H1 (cell line): ENCODE results near the gene TAX1BP3. TPM values are rescaled to one million over a fixed set of nuclear protein-coding genes. Genes with fewer than 3 reads are reported as not detected.

Experiments
- CTCF ChIA-PET: fragments of 300-600 bp; sonication (Branson Sonifier 250); formaldehyde crosslinking; loops from one replicate; lab custom pipeline; 2021; ENCODE audit not compliant: partially characterized antibody; lab: Charles Lee
- POLR2A ChIA-PET: fragments of 300-600 bp; sonication (Branson Sonifier 250); formaldehyde crosslinking; loops from one replicate; lab custom pipeline; 2021; ENCODE audit warnings: inconsistent platforms; ENCODE audit not compliant: partially characterized antibody; lab: Charles Lee
- DNase-seq, 2 experiments: peaks; one replicate each; pipeline versions ENCODE4 v3.0.0 to v3.0.0-alpha.2; 2010 to 2022; ENCODE audit warnings: low spot score in 2 of 2, low read depth in 1 of 2, mixed read lengths in 1 of 2
- FAIRE-seq: peaks from 2 replicates; lab custom pipeline; 2011; peaks lifted over from hg19 to GRCh38; lab: Jason Lieb, UNC
- H2AFZ ChIP-seq: 2 replicates; pipeline ENCODE4 v1.8.1; 2012; ENCODE audit warnings: low read length, inconsistent platforms
- H2AK5ac ChIP-seq: 2 replicates; pipeline ENCODE4 v1.6.1; 2013; ENCODE audit warnings: low read depth, low read length
- H2BK120ac ChIP-seq: replicated peaks from 2 replicates; pipeline ENCODE3; 2013; ENCODE audit warnings: low read depth, low read length, inconsistent platforms
- H2BK12ac ChIP-seq: 2 replicates; pipeline ENCODE4 v1.6.1; 2013; ENCODE audit warnings: low read depth, low read length
- H2BK15ac ChIP-seq: 2 replicates; pipeline ENCODE4 v1.6.1; 2013; ENCODE audit warnings: low read length
- H2BK20ac ChIP-seq: 2 replicates; pipeline ENCODE4 v1.6.1; 2013; ENCODE audit warnings: low read length
- H2BK5ac ChIP-seq: 2 replicates; pipeline ENCODE4 v1.6.1; 2013; ENCODE audit warnings: low read depth, low read length
- H3K14ac ChIP-seq: 2 replicates; pipeline ENCODE4 v1.6.1; 2013; ENCODE audit warnings: inconsistent platforms; ENCODE audit not compliant: insufficient read length
- H3K18ac ChIP-seq: 2 replicates; pipeline ENCODE4 v1.6.1; 2013; ENCODE audit warnings: low read length; ENCODE audit errors: extremely low read depth
- H3K23ac ChIP-seq: 2 replicates; pipeline ENCODE4 v1.6.1; 2013; ENCODE audit warnings: inconsistent platforms; ENCODE audit not compliant: insufficient read length
- H3K23me2 ChIP-seq: 2 replicates; pipeline ENCODE4 v1.6.1; 2013; ENCODE audit warnings: low read depth, low read length
- H3K27ac ChIP-seq: 2 replicates; pipeline ENCODE4 v1.6.1; 2011; ENCODE audit warnings: low read depth, low read length, inconsistent platforms
- H3K27me3 ChIP-seq, 4 experiments: replicated peaks in 1 of 4; 1 replicate in 1 of 4; 2 replicates in 3 of 4; pipeline versions ENCODE4 v1.6.1 to v1.8.1; 2011 to 2013; ENCODE audit warnings: low read length in 3 of 4, mild to moderate bottlenecking in 3 of 4, inconsistent platforms in 2 of 4, mixed read lengths in 2 of 4, moderate library complexity in 1 of 4; ENCODE audit not compliant: control insufficient read depth in 3 of 4, insufficient read depth in 3 of 4; ENCODE audit errors: extremely low read depth in 1 of 4
- H3K36me3 ChIP-seq, 4 experiments: 2 replicates each; pipeline versions ENCODE4 v1.6.1 to v1.8.1; 2011 to 2013; ENCODE audit warnings: mild to moderate bottlenecking in 4 of 4, low read length in 3 of 4, moderate library complexity in 2 of 4, control low read depth in 1 of 4, inconsistent platforms in 1 of 4; ENCODE audit not compliant: insufficient read depth in 4 of 4, control insufficient read depth in 2 of 4
- H3K4ac ChIP-seq: replicated peaks from 2 replicates; pipeline ENCODE3; 2013; ENCODE audit warnings: low read length, low read depth, mixed read lengths, inconsistent platforms; ENCODE audit not compliant: insufficient read length
- H3K4me1 ChIP-seq, 4 experiments: replicated peaks in 1 of 4; 1 replicate in 1 of 4; 2 replicates in 3 of 4; pipeline versions ENCODE4 v1.6.1 to v1.8.1; 2011 to 2013; ENCODE audit warnings: low read length in 3 of 4, inconsistent platforms in 2 of 4, mixed read lengths in 1 of 4; ENCODE audit not compliant: insufficient read depth in 4 of 4, control insufficient read depth in 3 of 4
- H3K4me2 ChIP-seq, 2 experiments: 2 replicates each; pipeline versions ENCODE4 v1.6.1 to v1.8.1; 2011 to 2013; ENCODE audit warnings: low read depth in 2 of 2, low read length in 2 of 2, control low read depth in 1 of 2, inconsistent platforms in 1 of 2, mild to moderate bottlenecking in 1 of 2; ENCODE audit not compliant: insufficient read depth in 1 of 2
- H3K4me3 ChIP-seq, 4 experiments: fragments of 200-600, 300-600 bp in 1 of 4; sonication (generic), shearing (Covaris generic), sonication (Bioruptor Twin) in 1 of 4; 2 replicates each; pipeline versions ENCODE4 v1.5.1 to v1.8.1; 2011 to 2016; ENCODE audit warnings: low read length in 4 of 4, low read depth in 3 of 4, control low read depth in 2 of 4, inconsistent platforms in 2 of 4, mild to moderate bottlenecking in 2 of 4, mixed read lengths in 1 of 4, moderate library complexity in 1 of 4; ENCODE audit not compliant: insufficient read depth in 2 of 4; ENCODE audit errors: extremely low read depth in 1 of 4
- H3K56ac ChIP-seq: replicated peaks from 2 replicates; pipeline ENCODE3; 2013; ENCODE audit warnings: low read depth, mild to moderate bottlenecking, mixed read lengths, low read length, inconsistent platforms; ENCODE audit not compliant: insufficient read length
- H3K79me1 ChIP-seq: 2 replicates; pipeline ENCODE4 v1.6.1; 2013; ENCODE audit warnings: low read depth, low read length, control low read depth
- H3K79me2 ChIP-seq, 2 experiments: 2 replicates each; pipeline versions ENCODE4 v1.6.1 to v1.8.1; 2012 to 2013; ENCODE audit warnings: low read length in 2 of 2, mild to moderate bottlenecking in 2 of 2, inconsistent platforms in 1 of 2; ENCODE audit not compliant: insufficient read depth in 2 of 2, control insufficient read depth in 1 of 2
- H3K9ac ChIP-seq, 4 experiments: replicated peaks in 1 of 4; 1 replicate in 1 of 4; 2 replicates in 3 of 4; pipeline versions ENCODE4 v1.6.1 to v1.8.1; 2011 to 2013; ENCODE audit warnings: low read depth in 3 of 4, low read length in 3 of 4, control low read depth in 2 of 4, mild to moderate bottlenecking in 2 of 4, moderate library complexity in 2 of 4, inconsistent platforms in 1 of 4; ENCODE audit errors: extremely low read depth in 1 of 4
- H3K9me3 ChIP-seq, 2 experiments: 2 replicates each; pipeline versions ENCODE4 v1.6.1 to v1.8.1; 2012 to 2013; ENCODE audit warnings: mild to moderate bottlenecking in 2 of 2, moderate library complexity in 2 of 2, control low read depth in 1 of 2, inconsistent platforms in 1 of 2, low read depth in 1 of 2, low read length in 1 of 2, mixed read lengths in 1 of 2; ENCODE audit not compliant: insufficient read depth in 2 of 2
- H4K20me1 ChIP-seq, 2 experiments: replicated peaks in 1 of 2; 2 replicates each; pipeline versions ENCODE3 to v1.8.1; 2011 to 2013; ENCODE audit warnings: inconsistent platforms in 2 of 2, low read length in 2 of 2, mild to moderate bottlenecking in 1 of 2; ENCODE audit not compliant: insufficient read depth in 2 of 2, control insufficient read depth in 1 of 2
- H4K5ac ChIP-seq: 2 replicates; pipeline ENCODE4 v1.6.1; 2013; ENCODE audit warnings: low read length, low read depth, mixed read lengths, inconsistent platforms; ENCODE audit not compliant: insufficient read length
- H4K8ac ChIP-seq: 2 replicates; pipeline ENCODE4 v1.8.0; 2013; ENCODE audit warnings: mild to moderate bottlenecking, moderate library complexity, low read length, inconsistent platforms; ENCODE audit not compliant: insufficient read depth; ENCODE audit errors: extremely low read depth
- H4K91ac ChIP-seq: replicated peaks from 2 replicates; pipeline ENCODE3; 2013; ENCODE audit warnings: low read length, mixed read lengths, inconsistent platforms; ENCODE audit not compliant: insufficient read length
- ASH2L ChIP-seq: fragments of 200-600, 300-600 bp; sonication (generic); IDR thresholded peaks from one replicate; pipeline ENCODE4 v1.7.1; 2017; ENCODE audit warnings: low read length
- BRCA1 ChIP-seq: IDR thresholded peaks from 2 replicates; pipeline ENCODE4 v1.6.1; 2012; ENCODE audit warnings: low read depth, low read length, improper control_type of control experiment
- CHD2 ChIP-seq: IDR thresholded peaks from 2 replicates; pipeline ENCODE4 v1.6.1; 2012; ENCODE audit warnings: low read length, improper control_type of control experiment
- KDM5A ChIP-seq: fragments of 200-600 bp; IDR thresholded peaks from 2 replicates; pipeline ENCODE4 v1.7.1; 2012; ENCODE audit warnings: mild to moderate bottlenecking, low read length, inconsistent platforms, mixed read lengths
- MAFK ChIP-seq: IDR thresholded peaks from 2 replicates; pipeline ENCODE4 v1.6.1; 2012; ENCODE audit warnings: low read depth, mild to moderate bottlenecking, improper control_type of control experiment, low read length
- NANOG ChIP-seq: IDR thresholded peaks from 2 replicates; pipeline ENCODE4 v1.6.1; 2011; ENCODE audit warnings: low read length, low read depth, mild to moderate bottlenecking, inconsistent platforms; ENCODE audit not compliant: insufficient read depth, poor library complexity, severe bottlenecking
- RAD21 ChIP-seq, 2 experiments: IDR thresholded peaks in 1 of 2; conservative IDR thresholded peaks in 1 of 2; 2 replicates each; pipeline ENCODE4 v1.6.1; 2011; ENCODE audit warnings: low read depth in 2 of 2, low read length in 2 of 2, improper control_type of control experiment in 1 of 2, inconsistent platforms in 1 of 2, mild to moderate bottlenecking in 1 of 2, moderate library complexity in 1 of 2
- RNF2 ChIP-seq: fragments of 200-900, 300-1000 bp; sonication (generic); IDR thresholded peaks from 2 replicates; pipeline ENCODE4 v1.7.1; 2016; ENCODE audit warnings: borderline replicate concordance, low read depth, mild to moderate bottlenecking, antibody characterized with exemption, low read length; ENCODE audit not compliant: poor library complexity, severe bottlenecking; ENCODE audit errors: missing control alignments
- SP4 ChIP-seq: IDR thresholded peaks from 2 replicates; pipeline ENCODE4 v1.6.1; 2012; ENCODE audit warnings: low read length, inconsistent platforms
- TEAD4 ChIP-seq: IDR thresholded peaks from 2 replicates; pipeline ENCODE4 v1.6.1; 2012; ENCODE audit warnings: low read depth, low read length, inconsistent platforms, mixed read lengths
- WGBS, 2 experiments: shearing (Covaris generic) in 1 of 2; methylation state at CpG; one replicate each; pipeline versions ENCODE4 v1.1.6 to v1.1.7; 2013 to 2015; ENCODE audit warnings: low lambda C conversion rate in 2 of 2, mixed read lengths in 2 of 2, inconsistent platforms in 1 of 2, low coverage in 1 of 2, missing lambda C conversion rate in 1 of 2; ENCODE audit not compliant: insufficient replicate concordance in 2 of 2, insufficient coverage in 1 of 2, insufficient read length in 1 of 2; ENCODE audit errors: extremely low coverage in 1 of 2, missing lambda C conversion rate in 1 of 2; 5-methylcytosine and 5-hydroxymethylcytosine counted together
- polyA plus RNA-seq, 7 experiments: library from polyadenylated mRNA; depleted of rRNA in 3 of 7; stranded (reverse) in 5 of 7; unstranded in 2 of 7; fragments of >200 nt in 5 of 7; fragments of 200-250 nt in 2 of 7; gene quantifications; 1 replicate in 5 of 7; 2 replicates in 1 of 7; 4 replicates in 1 of 7; pipeline versions ENCODE4 v1.2.1 to v1.2.3, GENCODE V29; 2011 to 2013; ENCODE audit warnings: missing spikeins in 2 of 7, mixed read lengths in 2 of 7
- total RNA-seq: library from RNA; stranded (reverse); fragmentation: NEBNext Ultra II Directional; extraction: Animal tissue kit (Norgen Biotek cat#: 25700); gene quantifications from 2 replicates; pipeline ENCODE4 v1.2.1, GENCODE V29; 2021
- TF ChIP-seq, protein P1 (sequence below): IDR thresholded peaks from 2 replicates; pipeline ENCODE4 v1.6.1; 2012; ENCODE audit warnings: inconsistent platforms
- TF ChIP-seq, protein P2 (sequence below): IDR thresholded peaks from 2 replicates; pipeline ENCODE4 v1.6.1; 2012; ENCODE audit warnings: low read length, inconsistent platforms

Gene TAX1BP3
- total and polyA plus RNA-seq, 2 of the 8 experiments (the other 6 are each of a cell fraction or from before 2014, with no cell fraction given), result 65.3 to 81.8 TPM

DNA sequence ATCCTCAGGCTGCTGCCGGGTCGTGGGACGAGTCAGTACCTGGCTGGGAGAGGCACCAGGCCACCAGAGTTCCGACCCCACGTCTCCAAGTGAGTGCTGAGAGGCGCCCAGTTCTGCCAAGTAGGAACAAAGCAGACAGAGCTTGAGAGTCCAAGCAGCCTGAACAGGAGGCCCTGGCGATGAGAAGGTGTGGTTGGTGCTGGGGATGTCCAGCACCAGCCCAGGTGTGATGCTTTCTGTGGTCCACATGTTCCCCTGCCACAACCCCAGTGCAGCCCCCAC, 10.8 kb downstream of the TAX1BP3 start:
- no peak overlapping the region for H4K91ac ChIP-seq
- H3K4me3 ChIP-seq, result no peak overlapping the region
- TF ChIP-seq SP4, result no peak
- TF ChIP-seq NANOG, result no peak
- TF ChIP-seq RAD21 (IDR thresholded peaks at IDR 0.05 in 1 of 2, conservative IDR thresholded peaks at IDR 0.05 in 1 of 2; ENCODE audit: low read depth in 2 of 2, low read length in 2 of 2), result no peak
- TF ChIP-seq TEAD4, result no peak
- TF ChIP-seq KDM5A, result no peak
- TF ChIP-seq ASH2L, result no peak
- TF ChIP-seq MAFK, result no peak
- TF ChIP-seq, protein P1, sequence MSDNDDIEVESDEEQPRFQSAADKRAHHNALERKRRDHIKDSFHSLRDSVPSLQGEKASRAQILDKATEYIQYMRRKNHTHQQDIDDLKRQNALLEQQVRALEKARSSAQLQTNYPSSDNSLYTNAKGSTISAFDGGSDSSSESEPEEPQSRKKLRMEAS, result no peak
- no peak for TF ChIP-seq CHD2
- no peak for TF ChIP-seq BRCA1
- TF ChIP-seq, protein P2, sequence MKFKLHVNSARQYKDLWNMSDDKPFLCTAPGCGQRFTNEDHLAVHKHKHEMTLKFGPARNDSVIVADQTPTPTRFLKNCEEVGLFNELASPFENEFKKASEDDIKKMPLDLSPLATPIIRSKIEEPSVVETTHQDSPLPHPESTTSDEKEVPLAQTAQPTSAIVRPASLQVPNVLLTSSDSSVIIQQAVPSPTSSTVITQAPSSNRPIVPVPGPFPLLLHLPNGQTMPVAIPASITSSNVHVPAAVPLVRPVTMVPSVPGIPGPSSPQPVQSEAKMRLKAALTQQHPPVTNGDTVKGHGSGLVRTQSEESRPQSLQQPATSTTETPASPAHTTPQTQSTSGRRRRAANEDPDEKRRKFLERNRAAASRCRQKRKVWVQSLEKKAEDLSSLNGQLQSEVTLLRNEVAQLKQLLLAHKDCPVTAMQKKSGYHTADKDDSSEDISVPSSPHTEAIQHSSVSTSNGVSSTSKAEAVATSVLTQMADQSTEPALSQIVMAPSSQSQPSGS, result no peak
- TF ChIP-seq RNF2, result no peak

More for the DNA sequence above, 10.8 kb downstream of the TAX1BP3 start:
- Histone ChIP-seq H3K4me2 (no peak overlapping the region), H3K79me1 (no peaks in the 10 kb centered on the region; the same call in 1 of the 2 replicates), H3K9ac (no peak overlapping the region), H3K56ac (no peak overlapping the region), H2BK120ac (no peak overlapping the region), H3K14ac (no peak overlapping the region), H3K23me2 (no peaks in the 10 kb centered on the region; the same call in 1 of the 2 replicates), H4K5ac (no peak overlapping the region), H2AK5ac (no peak overlapping the region), H3K18ac (no peak overlapping the region), H2BK15ac (no peak overlapping the region), H3K27ac (no peak overlapping the region), H3K4ac (no peak overlapping the region), H3K79me2 (no peaks in the 10 kb centered on the region), H2BK5ac (no peak overlapping the region), H4K8ac (no peak overlapping the region; the same call in 1 of the 2 replicates), H3K9me3 (no peaks in the 10 kb centered on the region), H2BK20ac (no peak overlapping the region), H2BK12ac (no peak overlapping the region), H3K27me3 (no peaks in the 10 kb centered on the region), H3K23ac (no peak overlapping the region), H3K4me1 (peaks cover 0 to 3% (median 1%) of the 10 kb centered on the region in 4 experiments; a peak in 3 of 7 replicates), H2AFZ (no peak overlapping the region), H4K20me1 (peaks cover 2 to 4% of the 10 kb centered on the region in 2 experiments), H3K36me3 (peaks cover 0 to 6% (median 2%) of the 10 kb centered on the region in 4 experiments; a peak in 4 of 8 replicates)
- 96% methylated on average over 7 of the region's 7 CpGs; no CpG with 5 or more reads in 1 of the 2 experiments for WGBS, 2 experiments
- ChIA-PET CTCF (interaction anchor here (1.5 to 4.2 kb wide), 3 partner anchors 10 to 25 kb away, joined by 5 to 20 read pairs (median 7); no protein-coding TSS in a partner anchor), POLR2A (interaction anchor here (1.9 to 18.4 kb wide), 4 partner anchors 5 to 16 kb away, joined by 5 to 194 read pairs (median 102); partner anchors contain the start of genes EMC6 and TAX1BP3)
- DNase-seq, result no peak
- no peak for FAIRE-seq
